K562 (cell line): ENCODE measurements around the gene CTTNBP2NL.

Experiments used
- CBFA2T3 ChIP-seq: fragments of 450-650 bp; IDR thresholded peaks from 2 replicates; pipeline ENCODE4 v1.6.1; 2017
- CEBPB ChIP-seq: fragments of 450-650 bp; IDR thresholded peaks from 2 replicates; pipeline ENCODE4 v1.6.1; 2016; ENCODE audit warnings: missing genetic modification characterization, missing compliant biosample characterization
- KDM2B ChIP-seq: fragments of 250-450 bp; sonication (Bioruptor Pico); IDR thresholded peaks from 2 replicates; pipeline ENCODE4 v1.8.0; 2021; ENCODE audit warnings: mild to moderate bottlenecking, moderate library complexity

DNA sequence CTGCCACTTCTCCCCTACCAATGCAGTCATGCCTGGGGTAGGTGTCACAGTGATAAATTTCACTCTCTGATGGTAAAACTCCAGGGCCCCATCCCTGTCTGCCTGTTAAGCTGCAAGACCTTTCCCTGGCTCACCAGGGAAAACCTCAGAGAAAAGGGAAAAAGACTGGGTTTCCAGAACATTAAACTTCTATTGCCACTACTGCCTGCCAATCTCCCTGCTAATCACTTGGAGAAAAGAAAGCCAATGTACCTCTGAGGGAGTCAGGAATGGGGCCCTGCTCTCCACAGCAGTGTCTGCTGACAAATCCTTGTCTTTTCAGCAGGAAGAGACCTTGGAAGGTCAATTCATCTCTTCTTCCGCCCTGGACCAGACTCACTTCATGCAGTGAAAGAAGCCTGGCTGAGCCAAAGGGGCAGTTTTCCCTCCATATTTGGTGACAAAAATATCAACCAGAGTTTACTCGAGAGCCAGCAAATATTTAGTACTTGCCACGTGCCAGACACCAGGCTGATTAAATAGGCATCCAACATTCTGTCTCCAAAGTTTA lies 49.1 kb upstream of the CTTNBP2NL start:
- no peak for TF ChIP-seq CBFA2T3
- TF ChIP-seq CEBPB (tag): no peak
- no peak for TF ChIP-seq KDM2B (CRISPR knock-in tag)
